ENCODE results near the gene YWHAH.

DNA sequence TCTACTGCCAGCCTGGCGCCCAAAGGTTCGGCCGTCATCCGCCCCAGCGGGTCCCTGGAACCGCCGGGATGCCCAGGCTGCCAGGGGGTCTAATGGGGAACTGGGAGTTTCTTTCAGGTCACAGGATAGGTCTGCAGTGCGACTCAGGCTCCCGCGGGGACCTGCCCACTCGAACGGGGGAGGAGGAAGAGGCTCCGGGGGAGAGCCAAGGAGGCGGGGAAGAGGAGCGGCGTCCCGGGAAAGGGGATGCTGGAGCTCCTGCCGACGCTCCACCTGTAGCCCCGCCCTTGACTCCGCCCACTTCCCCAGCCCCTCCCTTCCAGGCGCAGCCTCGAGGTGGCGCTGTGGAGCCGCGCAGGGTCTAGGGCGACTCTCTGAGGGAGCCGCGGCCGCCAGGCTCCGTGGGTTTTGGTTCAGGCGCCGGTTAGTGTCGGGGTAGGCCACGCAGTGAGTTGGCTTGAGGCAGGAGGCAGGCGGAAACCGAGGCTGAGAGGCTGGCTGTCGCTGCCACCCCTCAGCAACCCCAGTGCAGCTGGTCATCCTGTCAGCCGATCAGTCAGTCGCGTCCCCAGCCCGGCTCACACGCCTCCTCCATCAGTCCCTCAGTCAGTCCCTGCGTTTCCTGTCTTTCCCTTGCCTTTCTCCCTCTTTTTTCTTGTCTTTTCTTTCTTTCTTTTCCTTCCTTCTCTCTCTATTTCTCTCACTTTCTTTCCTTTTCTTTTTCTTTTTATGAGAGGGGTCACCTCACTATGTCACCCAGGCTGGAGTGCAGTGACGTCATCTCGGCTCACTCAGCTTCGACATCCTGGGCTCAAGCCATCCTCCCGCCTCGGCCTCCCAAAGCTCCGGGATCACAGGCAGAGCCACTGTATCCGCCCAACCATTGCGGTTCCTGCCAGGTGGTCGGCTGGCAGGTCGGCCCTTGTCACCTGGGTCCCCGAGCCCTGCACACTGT is 26.4 kb downstream of the YWHAH start:
- TF ChIP-seq, protein P1, sequence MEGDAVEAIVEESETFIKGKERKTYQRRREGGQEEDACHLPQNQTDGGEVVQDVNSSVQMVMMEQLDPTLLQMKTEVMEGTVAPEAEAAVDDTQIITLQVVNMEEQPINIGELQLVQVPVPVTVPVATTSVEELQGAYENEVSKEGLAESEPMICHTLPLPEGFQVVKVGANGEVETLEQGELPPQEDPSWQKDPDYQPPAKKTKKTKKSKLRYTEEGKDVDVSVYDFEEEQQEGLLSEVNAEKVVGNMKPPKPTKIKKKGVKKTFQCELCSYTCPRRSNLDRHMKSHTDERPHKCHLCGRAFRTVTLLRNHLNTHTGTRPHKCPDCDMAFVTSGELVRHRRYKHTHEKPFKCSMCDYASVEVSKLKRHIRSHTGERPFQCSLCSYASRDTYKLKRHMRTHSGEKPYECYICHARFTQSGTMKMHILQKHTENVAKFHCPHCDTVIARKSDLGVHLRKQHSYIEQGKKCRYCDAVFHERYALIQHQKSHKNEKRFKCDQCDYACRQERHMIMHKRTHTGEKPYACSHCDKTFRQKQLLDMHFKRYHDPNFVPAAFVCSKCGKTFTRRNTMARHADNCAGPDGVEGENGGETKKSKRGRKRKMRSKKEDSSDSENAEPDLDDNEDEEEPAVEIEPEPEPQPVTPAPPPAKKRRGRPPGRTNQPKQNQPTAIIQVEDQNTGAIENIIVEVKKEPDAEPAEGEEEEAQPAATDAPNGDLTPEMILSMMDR (IDR thresholded peaks at IDR 0.05), result peak; percentile 73 to 81 (median 77)
- TF ChIP-seq POLR2A (IDR thresholded peaks at IDR 0.05) (no peak), POLR2AphosphoS5 (IDR thresholded peaks at IDR 0.05) (no peak)
